HepG2 (cell line): ENCODE data around the gene CLEC14A. TPM values are rescaled to one million over a fixed set of nuclear protein-coding genes. Genes with fewer than 3 reads are reported as not detected.

ENCODE experiments used
- ATAC-seq: fragments of 200-7000 bp; cut with Tn5 transposase; 3 replicates; pipeline ENCODE4 v1.9.1; 2020; ENCODE audit warnings: mild to moderate bottlenecking, moderate library complexity
- BruUV-seq: library from RNA; stranded (reverse); fragments of 400-500 nt; replicated peaks from 2 replicates; lab custom pipeline; 2021; lab: Mats Ljungman, UMichigan
- CTCF ChIA-PET: fragments of 300-600 bp; formaldehyde crosslinking; extraction: SDS; loops from one replicate; lab custom pipeline; 2021; ENCODE audit warnings: low total read pairs, inconsistent platforms, low intra/inter-chr PET ratio; lab: Yijun Ruan, JAX
- POLR2A ChIA-PET: fragments of 350-600 bp; sonication (Branson Sonifier 250); formaldehyde crosslinking; loops from one replicate; lab custom pipeline; 2020; ENCODE audit warnings: antibody characterized with exemption, inconsistent platforms; lab: Yijun Ruan, JAX
- DNase-seq: peaks from one replicate; pipeline ENCODE4 v3.0.0-alpha.2; 2015; ENCODE audit warnings: low spot score
- FAIRE-seq: peaks from 3 replicates; lab custom pipeline; 2011; peaks lifted over from hg19 to GRCh38; lab: Jason Lieb, UNC
- H2AFZ ChIP-seq: one replicate; pipeline ENCODE4 v1.6.1; 2011; ENCODE audit warnings: low read length, inconsistent platforms
- H3K27ac ChIP-seq: fragments of 300-600 bp; 3 replicates; pipeline ENCODE4 v1.8.0; 2011; ENCODE audit warnings: mixed run types, mild to moderate bottlenecking, mixed read lengths, low read length, inconsistent platforms; ENCODE audit not compliant: insufficient read depth; ENCODE audit errors: extremely low read length
- H3K27me3 ChIP-seq, 2 experiments: fragments of 200-600 bp in 1 of 2; 2 replicates in 1 of 2; 3 replicates in 1 of 2; pipeline versions ENCODE4 v1.6.0 to v1.8.0; 2011; ENCODE audit warnings: low read length in 2 of 2, mild to moderate bottlenecking in 2 of 2, moderate library complexity in 2 of 2, inconsistent platforms in 1 of 2; ENCODE audit not compliant: insufficient read depth in 2 of 2, control insufficient read depth in 1 of 2
- H3K36me3 ChIP-seq, 2 experiments: fragments of 200-600 bp in 1 of 2; replicated peaks in 1 of 2; 2 replicates in 1 of 2; 3 replicates in 1 of 2; pipeline versions ENCODE4 v1.5.1 to v1.8.0; 2011; ENCODE audit warnings: low read length in 2 of 2, inconsistent platforms in 1 of 2; ENCODE audit not compliant: insufficient read depth in 2 of 2, control insufficient read depth in 1 of 2
- H3K4me1 ChIP-seq: 2 replicates; pipeline ENCODE4 v1.5.1; 2012; ENCODE audit warnings: low read length, inconsistent platforms; ENCODE audit not compliant: insufficient read depth
- H3K4me2 ChIP-seq: 2 replicates; pipeline ENCODE4 v1.6.0; 2011; ENCODE audit warnings: low read depth, low read length, inconsistent platforms
- H3K4me3 ChIP-seq, 3 experiments: fragments of 200-600 bp in 1 of 3; sonication (generic), shearing (Covaris generic) in 1 of 3; replicated peaks in 1 of 3; 2 replicates each; pipeline ENCODE4 v1.5.1; 2011 to 2016; ENCODE audit warnings: low read length in 3 of 3, inconsistent platforms in 2 of 3, low read depth in 2 of 3, mild to moderate bottlenecking in 2 of 3, control low read depth in 1 of 3, mixed read lengths in 1 of 3; ENCODE audit not compliant: insufficient read depth in 1 of 3
- H3K79me2 ChIP-seq: one replicate; pipeline ENCODE4 v1.6.1; 2011; ENCODE audit warnings: low read length, inconsistent platforms; ENCODE audit not compliant: insufficient read depth
- H3K9ac ChIP-seq: 2 replicates; pipeline ENCODE4 v1.6.0; 2011; ENCODE audit warnings: mild to moderate bottlenecking, low read depth, low read length, inconsistent platforms; ENCODE audit not compliant: insufficient read depth
- H3K9me3 ChIP-seq: 2 replicates; pipeline ENCODE4 v1.5.1; 2012; ENCODE audit warnings: mild to moderate bottlenecking, low read length
- H4K20me1 ChIP-seq: 2 replicates; pipeline ENCODE4 v1.6.0; 2011; ENCODE audit warnings: inconsistent platforms, mild to moderate bottlenecking, low read length, moderate library complexity; ENCODE audit not compliant: insufficient read depth
- CREB1 ChIP-seq, 2 experiments: fragments of 450-650 bp in 1 of 2; IDR thresholded peaks; 2 replicates each; pipeline ENCODE4 v1.6.1; 2016 to 2017; ENCODE audit warnings: control low read depth in 1 of 2, mild to moderate bottlenecking in 1 of 2, missing compliant biosample characterization in 1 of 2, missing genetic modification characterization in 1 of 2
- GTF2F1 ChIP-seq: fragments of 150-350 bp; IDR thresholded peaks from 2 replicates; pipeline ENCODE4 v1.6.1; 2014; ENCODE audit warnings: low read length
- HCFC1 ChIP-seq: fragments of 150-350 bp; IDR thresholded peaks from 2 replicates; pipeline ENCODE4 v1.6.1; 2014; ENCODE audit warnings: low read depth, low read length
- MATR3 ChIP-seq: sonication (generic); formaldehyde crosslinking; IDR thresholded peaks from 2 replicates; pipeline ENCODE4 v1.4.0; 2020; ENCODE audit warnings: missing genetic modification reagents
- MXD3 ChIP-seq: IDR thresholded peaks from 2 replicates; pipeline ENCODE4 v1.6.1; 2016; ENCODE audit warnings: mild to moderate bottlenecking, missing biosample characterization, missing genetic modification reagents
- NFIB ChIP-seq: sonication (generic); formaldehyde crosslinking; IDR thresholded peaks from 2 replicates; pipeline ENCODE4 v1.9.0; 2021; ENCODE audit warnings: missing genetic modification reagents, mild to moderate bottlenecking, borderline replicate concordance
- RFX1 ChIP-seq: fragments of 450-650 bp; IDR thresholded peaks from 2 replicates; pipeline ENCODE4 v1.6.1; 2017
- SMAD9 ChIP-seq: sonication (generic); formaldehyde crosslinking; IDR thresholded peaks from 2 replicates; pipeline ENCODE4 v1.5.1; 2020; ENCODE audit warnings: mild to moderate bottlenecking, missing genetic modification reagents
- TARDBP ChIP-seq: sonication (generic); formaldehyde crosslinking; IDR thresholded peaks from 2 replicates; pipeline ENCODE4 v1.8.0; 2022; ENCODE audit warnings: mild to moderate bottlenecking, missing genetic modification reagents
- ZBTB3 ChIP-seq: sonication (generic); formaldehyde crosslinking; IDR thresholded peaks from 2 replicates; pipeline ENCODE4 v1.4.0; 2020; ENCODE audit warnings: low read depth, mild to moderate bottlenecking, moderate library complexity, missing genetic modification reagents, borderline replicate concordance
- ZNF331 ChIP-seq: sonication (generic); formaldehyde crosslinking; IDR thresholded peaks from 2 replicates; pipeline ENCODE4 v1.4.0; 2020; ENCODE audit warnings: missing genetic modification reagents
- ZNF552 ChIP-seq: sonication (generic); formaldehyde crosslinking; IDR thresholded peaks from 2 replicates; pipeline ENCODE4 v1.9.0; 2022; ENCODE audit warnings: missing genetic modification reagents, mild to moderate bottlenecking, borderline replicate concordance
- ZNF616 ChIP-seq: sonication (generic); formaldehyde crosslinking; IDR thresholded peaks from 2 replicates; pipeline ENCODE4 v1.5.0; 2020; ENCODE audit warnings: low read depth, mild to moderate bottlenecking, missing genetic modification reagents
- ZNF737 ChIP-seq: sonication (generic); formaldehyde crosslinking; IDR thresholded peaks from 2 replicates; pipeline ENCODE4 v1.5.0; 2020; ENCODE audit warnings: missing genetic modification reagents, mild to moderate bottlenecking, borderline replicate concordance
- ZNF768 ChIP-seq: sonication (generic); formaldehyde crosslinking; IDR thresholded peaks from 2 replicates; pipeline ENCODE4 v1.4.0; 2020; ENCODE audit warnings: missing genetic modification reagents
- whole genome bisulfite sequencing: methylation state at CpG from one replicate; pipeline ENCODE4 v1.1.6; 2017; ENCODE audit warnings: low lambda C conversion rate; 5-methylcytosine and 5-hydroxymethylcytosine counted together
- in situ Hi-C: cut with HindIII; loops from 2 replicates; pipeline ENCODE4 v1.10.0; 2017; ENCODE audit warnings: low pct_unique_long_range_greater_than_20kb; ENCODE audit not compliant: extremely low pct_ligation_motif_present
- intact Hi-C: fragments of 100-400 bp; cut with micrococcal nuclease; formaldehyde crosslinking; loops from one replicate; pipeline ENCODE4 v1.10.0; 2022; ENCODE audit not compliant: unreplicated experiment
- polyA plus RNA-seq, 8 experiments: library from polyadenylated mRNA; depleted of rRNA in 3 of 8; stranded (reverse) in 7 of 8; unstranded in 1 of 8; fragments of >200 nt; fragmentation: Illumina TruSeq in 4 of 8; extraction: Trizol in 4 of 8; gene quantifications; 2 replicates each; pipeline versions ENCODE4 v1.2.1 to v1.2.3, GENCODE V29; 2011 to 2016; ENCODE audit warnings: low read depth in 4 of 8, missing spikeins in 1 of 8, mixed read lengths in 1 of 8; ENCODE audit not compliant: insufficient read depth in 1 of 8
- total RNA-seq, 5 experiments: library from RNA; depleted of rRNA; stranded (reverse); fragments of >200 nt; fragmentation: Illumina TruSeq; extraction: Trizol; gene quantifications; 2 replicates each; pipeline ENCODE4 v1.2.3, GENCODE V29; 2016; ENCODE audit warnings: low read depth in 1 of 5
- TF ChIP-seq, protein P1 (sequence below): sonication (generic); formaldehyde crosslinking; IDR thresholded peaks from 2 replicates; pipeline ENCODE4 v1.4.0; 2020; ENCODE audit warnings: missing genetic modification reagents, mild to moderate bottlenecking, borderline replicate concordance
- TF ChIP-seq, protein P2 (sequence below): sonication (generic); formaldehyde crosslinking; IDR thresholded peaks from 2 replicates; pipeline ENCODE4 v1.4.0; 2020; ENCODE audit warnings: mild to moderate bottlenecking, missing genetic modification reagents

CLEC14A gene
- total and polyA plus RNA-seq, 2 of the 13 experiments (the other 11 are each of a cell fraction or from before 2014, with no cell fraction given) = not detected

- Histone ChIP-seq H3K27ac (no peak overlapping the region), H3K4me2 (peak overlapping the region; percentile 66; the same call in 1 of the 2 replicates), H3K36me3 (no peaks in the 10 kb centered on the region), H3K4me1 (peaks cover 15% of the 10 kb centered on the region), H4K20me1 (no peaks in the 10 kb centered on the region), H3K9me3 (no peaks in the 10 kb centered on the region), H2AFZ (no peak overlapping the region), H3K9ac (no peak overlapping the region), H3K79me2 (no peaks in the 10 kb centered on the region), H3K4me3 (peak overlapping the region in 1 of 3 experiments; percentile 47; a peak in 2 of 6 replicates), H3K27me3 (peaks cover 5 to 47% of the 10 kb centered on the region in 2 experiments)
- no TSS peak for BruUV-seq
- intact Hi-C loops = no loop called here
- ChIA-PET POLR2A (no interaction called here), CTCF (no interaction called here)
- no peak for TF ChIP-seq ZNF331 (CRISPR knock-in tag)
- TF ChIP-seq ZNF768 (CRISPR knock-in tag) = peak; percentile 13; the same call in 1 of the 2 replicates
- no peak for TF ChIP-seq NFIB (CRISPR knock-in tag)
- TF ChIP-seq, protein P1, sequence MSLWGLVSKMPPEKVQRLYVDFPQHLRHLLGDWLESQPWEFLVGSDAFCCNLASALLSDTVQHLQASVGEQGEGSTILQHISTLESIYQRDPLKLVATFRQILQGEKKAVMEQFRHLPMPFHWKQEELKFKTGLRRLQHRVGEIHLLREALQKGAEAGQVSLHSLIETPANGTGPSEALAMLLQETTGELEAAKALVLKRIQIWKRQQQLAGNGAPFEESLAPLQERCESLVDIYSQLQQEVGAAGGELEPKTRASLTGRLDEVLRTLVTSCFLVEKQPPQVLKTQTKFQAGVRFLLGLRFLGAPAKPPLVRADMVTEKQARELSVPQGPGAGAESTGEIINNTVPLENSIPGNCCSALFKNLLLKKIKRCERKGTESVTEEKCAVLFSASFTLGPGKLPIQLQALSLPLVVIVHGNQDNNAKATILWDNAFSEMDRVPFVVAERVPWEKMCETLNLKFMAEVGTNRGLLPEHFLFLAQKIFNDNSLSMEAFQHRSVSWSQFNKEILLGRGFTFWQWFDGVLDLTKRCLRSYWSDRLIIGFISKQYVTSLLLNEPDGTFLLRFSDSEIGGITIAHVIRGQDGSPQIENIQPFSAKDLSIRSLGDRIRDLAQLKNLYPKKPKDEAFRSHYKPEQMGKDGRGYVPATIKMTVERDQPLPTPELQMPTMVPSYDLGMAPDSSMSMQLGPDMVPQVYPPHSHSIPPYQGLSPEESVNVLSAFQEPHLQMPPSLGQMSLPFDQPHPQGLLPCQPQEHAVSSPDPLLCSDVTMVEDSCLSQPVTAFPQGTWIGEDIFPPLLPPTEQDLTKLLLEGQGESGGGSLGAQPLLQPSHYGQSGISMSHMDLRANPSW (CRISPR knock-in tag) = no peak
- no peak for TF ChIP-seq SMAD9 (CRISPR knock-in tag)
- no peak for TF ChIP-seq GTF2F1
- TF ChIP-seq CREB1 (IDR thresholded peaks at IDR 0.05) = peak; percentile 54
- TF ChIP-seq CREB1 (CRISPR knock-in tag; IDR thresholded peaks at IDR 0.05) = no peak
- TF ChIP-seq ZNF552 (CRISPR knock-in tag) = 0 out of 2 replicates have a peak, but pooled peaks have one; percentile 3
- 0 out of 2 replicates have a peak, but pooled peaks have one; percentile 13 for TF ChIP-seq ZNF737
- 0 out of 2 replicates have a peak, but pooled peaks have one; percentile 3 for TF ChIP-seq RFX1
- no peak for TF ChIP-seq ZBTB3 (CRISPR knock-in tag)
- TF ChIP-seq HCFC1 = 0 out of 2 replicates have a peak, but pooled peaks have one; percentile 7
- TF ChIP-seq MATR3 = 0 out of 2 replicates have a peak, but pooled peaks have one; percentile 69
- TF ChIP-seq, protein P2, sequence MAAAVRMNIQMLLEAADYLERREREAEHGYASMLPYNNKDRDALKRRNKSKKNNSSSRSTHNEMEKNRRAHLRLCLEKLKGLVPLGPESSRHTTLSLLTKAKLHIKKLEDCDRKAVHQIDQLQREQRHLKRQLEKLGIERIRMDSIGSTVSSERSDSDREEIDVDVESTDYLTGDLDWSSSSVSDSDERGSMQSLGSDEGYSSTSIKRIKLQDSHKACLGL (CRISPR knock-in tag) = peak; percentile 32; the same call in 1 of the 2 replicates
- no peak for TF ChIP-seq TARDBP (CRISPR knock-in tag)
- TF ChIP-seq MXD3 (CRISPR knock-in tag) = 0 out of 2 replicates have a peak, but pooled peaks have one; percentile 18
- TF ChIP-seq ZNF616 = no peak
- in situ Hi-C loops = loop anchor here (5.0 to 10.0 kb wide), 2 partner anchors 308 to 505 kb away; no protein-coding TSS in a partner anchor
- no peak for FAIRE-seq
- 87% methylated on average over 69 of the region's 69 CpGs for WGBS
- DNase-seq = no peak
- no peak for ATAC-seq
Measured at GRCh38 chr14:38209572-38210557, 46.0 kb downstream of the CLEC14A start.
